Measurements from ENCODE around the gene ITGA2. TPM values are rescaled to one million over a fixed set of nuclear protein-coding genes. Genes with fewer than 3 reads are reported as not detected.

The ITGA2 gene
- total RNA-seq, 1 experiment from 2014 or later = 0.69 TPM

DNA sequence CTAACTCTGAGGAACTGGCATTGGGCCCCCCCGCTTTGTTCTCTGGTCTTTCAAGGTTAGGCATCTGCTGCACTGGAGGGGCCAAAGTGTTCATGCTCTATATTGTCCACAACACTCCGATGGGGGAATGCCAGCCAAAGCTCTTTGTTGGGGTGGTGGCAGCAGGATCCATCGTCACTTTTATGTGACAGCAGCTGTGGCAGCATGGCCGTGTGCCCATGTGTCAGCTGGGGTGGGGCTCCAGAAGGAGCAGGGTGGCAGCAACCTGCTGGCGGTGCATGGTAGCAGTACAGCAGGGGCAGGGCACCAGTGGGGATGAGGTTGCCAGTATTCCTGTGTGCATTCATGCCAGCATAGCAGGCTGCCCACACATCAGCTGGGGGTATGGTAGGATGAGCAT is 28.2 kb downstream of the ITGA2 start:
- DNase-seq (ENCODE audit: low spot score) = no peak
- intact Hi-C loops (cut with micrococcal nuclease; ENCODE audit: unreplicated experiment) = no loop called here
- no peak for TF ChIP-seq EZH2 (IDR thresholded peaks at IDR 0.05; ENCODE audit: borderline replicate concordance, low read depth, low read length, poor library complexity, severe bottlenecking)
- TF ChIP-seq, protein P1, sequence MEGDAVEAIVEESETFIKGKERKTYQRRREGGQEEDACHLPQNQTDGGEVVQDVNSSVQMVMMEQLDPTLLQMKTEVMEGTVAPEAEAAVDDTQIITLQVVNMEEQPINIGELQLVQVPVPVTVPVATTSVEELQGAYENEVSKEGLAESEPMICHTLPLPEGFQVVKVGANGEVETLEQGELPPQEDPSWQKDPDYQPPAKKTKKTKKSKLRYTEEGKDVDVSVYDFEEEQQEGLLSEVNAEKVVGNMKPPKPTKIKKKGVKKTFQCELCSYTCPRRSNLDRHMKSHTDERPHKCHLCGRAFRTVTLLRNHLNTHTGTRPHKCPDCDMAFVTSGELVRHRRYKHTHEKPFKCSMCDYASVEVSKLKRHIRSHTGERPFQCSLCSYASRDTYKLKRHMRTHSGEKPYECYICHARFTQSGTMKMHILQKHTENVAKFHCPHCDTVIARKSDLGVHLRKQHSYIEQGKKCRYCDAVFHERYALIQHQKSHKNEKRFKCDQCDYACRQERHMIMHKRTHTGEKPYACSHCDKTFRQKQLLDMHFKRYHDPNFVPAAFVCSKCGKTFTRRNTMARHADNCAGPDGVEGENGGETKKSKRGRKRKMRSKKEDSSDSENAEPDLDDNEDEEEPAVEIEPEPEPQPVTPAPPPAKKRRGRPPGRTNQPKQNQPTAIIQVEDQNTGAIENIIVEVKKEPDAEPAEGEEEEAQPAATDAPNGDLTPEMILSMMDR (conservative IDR thresholded peaks at IDR 0.05; ENCODE audit: low read depth, low read length) = no peak
- Histone ChIP-seq H3K9me3 (ENCODE audit: low read depth, low read length, poor library complexity, severe bottlenecking) (no peaks in the 10 kb centered on the region), H3K4me3 (ENCODE audit: low read depth, low read length, poor library complexity, severe bottlenecking) (no peak overlapping the region), H3K36me3 (ENCODE audit: insufficient read depth, low read length, poor library complexity, severe bottlenecking) (no peaks in the 10 kb centered on the region), H3K27me3 (replicated peaks; ENCODE audit: insufficient read depth, low read depth, low read length, poor library complexity) (no peaks in the 10 kb centered on the region), H3K4me1 (ENCODE audit: insufficient read depth, low read length, poor library complexity, severe bottlenecking) (no peaks in the 10 kb centered on the region), H3K27ac (ENCODE audit: low read depth, low read length, poor library complexity, severe bottlenecking) (no peak overlapping the region)
- ChIA-PET POLR2A (ENCODE audit: low non-redundant PET) (no interaction called here), CTCF (interaction anchor here (0.6 kb wide), 1 partner anchor 236 kb away, joined by 5 read pairs; no protein-coding TSS in a partner anchor)
- no TSS peak for BruUV-seq (replicated peaks)

DNA sequence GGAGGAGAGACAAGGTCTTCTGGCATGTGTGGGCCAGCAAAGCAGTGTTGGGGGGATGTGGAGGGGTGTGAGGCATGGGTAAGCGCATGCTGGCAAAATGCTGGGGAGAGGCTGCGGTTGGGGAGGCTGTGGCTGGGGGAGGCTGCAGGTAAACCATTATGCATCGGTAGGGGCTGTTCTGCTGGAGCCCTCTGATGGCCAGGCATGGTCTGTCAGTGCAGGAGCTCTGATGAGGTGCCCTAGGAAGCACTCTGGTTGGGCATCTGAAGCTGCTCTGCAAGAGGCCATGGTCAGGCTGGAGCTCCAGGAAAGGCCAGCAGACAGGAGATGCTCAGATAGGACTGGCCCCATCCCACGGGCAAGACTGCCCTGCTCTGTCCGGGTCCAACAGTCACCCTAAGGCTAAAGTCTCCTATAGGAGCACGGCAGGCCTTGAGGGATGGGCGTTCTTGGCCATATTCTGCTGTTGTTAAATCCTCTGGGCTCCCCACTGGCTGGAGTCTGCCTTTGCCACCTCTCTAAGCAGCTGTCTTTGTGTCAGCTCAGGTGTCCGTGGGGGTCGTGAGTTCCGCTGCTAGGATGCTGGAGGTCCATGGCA is 28.7 kb downstream of the ITGA2 start:
- no peaks in the 10 kb centered on the region for H3K4me1 ChIP-seq (ENCODE audit: insufficient read depth, low read length, poor library complexity, severe bottlenecking)
- CTCF ChIA-PET = interaction anchor here (0.6 kb wide), 1 partner anchor 236 kb away, joined by 5 read pairs; no protein-coding TSS in a partner anchor
- no peak overlapping the region for H3K27ac ChIP-seq (ENCODE audit: low read depth, low read length, poor library complexity, severe bottlenecking)
- H3K36me3 ChIP-seq (ENCODE audit: insufficient read depth, low read length, poor library complexity, severe bottlenecking) = no peaks in the 10 kb centered on the region
- no peak for TF ChIP-seq EZH2 (IDR thresholded peaks at IDR 0.05; ENCODE audit: borderline replicate concordance, low read depth, low read length, poor library complexity, severe bottlenecking)
- TF ChIP-seq, protein P1 (conservative IDR thresholded peaks at IDR 0.05; ENCODE audit: low read depth, low read length) = no peak
- H3K27me3 ChIP-seq (replicated peaks; ENCODE audit: insufficient read depth, low read depth, low read length, poor library complexity) = no peaks in the 10 kb centered on the region
- intact Hi-C loops (cut with micrococcal nuclease; ENCODE audit: unreplicated experiment) = no loop called here
- DNase-seq (ENCODE audit: low spot score) = no peak
- POLR2A ChIA-PET (ENCODE audit: low non-redundant PET) = no interaction called here
- H3K4me3 ChIP-seq (ENCODE audit: low read depth, low read length, poor library complexity, severe bottlenecking) = no peak overlapping the region
- BruUV-seq (replicated peaks) = no TSS peak
- H3K9me3 ChIP-seq (ENCODE audit: low read depth, low read length, poor library complexity, severe bottlenecking) = no peaks in the 10 kb centered on the region

DNA sequence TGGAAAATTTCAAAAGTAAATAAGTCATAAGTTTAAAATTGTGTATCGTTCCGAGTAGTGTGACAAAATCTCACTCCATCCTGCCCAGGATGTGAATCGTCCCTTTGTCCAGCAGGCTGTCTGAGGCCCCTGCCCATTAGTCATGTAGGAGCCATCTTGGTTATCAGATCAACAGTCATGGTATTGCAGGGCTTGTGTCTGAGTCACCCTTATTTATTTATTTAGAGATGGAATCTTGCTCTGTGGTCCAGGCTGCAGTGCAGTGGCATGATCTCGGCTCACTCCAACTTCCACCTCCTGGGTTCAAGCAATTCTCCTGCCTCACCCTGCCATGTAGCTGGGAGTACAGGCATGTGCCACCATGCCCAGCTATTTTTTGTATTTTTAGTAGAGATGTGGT is 30.2 kb downstream of the ITGA2 start:
- ChIA-PET POLR2A (ENCODE audit: low non-redundant PET) (no interaction called here), CTCF (no interaction called here)
- H3K9me3 ChIP-seq (ENCODE audit: low read depth, low read length, poor library complexity, severe bottlenecking) = no peaks in the 10 kb centered on the region
- DNase-seq (ENCODE audit: low spot score) = no peak
- H3K27me3 ChIP-seq (replicated peaks; ENCODE audit: insufficient read depth, low read depth, low read length, poor library complexity) = no peaks in the 10 kb centered on the region
- H3K36me3 ChIP-seq (ENCODE audit: insufficient read depth, low read length, poor library complexity, severe bottlenecking) = no peaks in the 10 kb centered on the region
- no peak overlapping the region for H3K4me3 ChIP-seq (ENCODE audit: low read depth, low read length, poor library complexity, severe bottlenecking)
- no peak for TF ChIP-seq EZH2 (IDR thresholded peaks at IDR 0.05; ENCODE audit: borderline replicate concordance, low read depth, low read length, poor library complexity, severe bottlenecking)
- TF ChIP-seq, protein P1 (conservative IDR thresholded peaks at IDR 0.05; ENCODE audit: low read depth, low read length) = no peak
- intact Hi-C loops (cut with micrococcal nuclease; ENCODE audit: unreplicated experiment) = no loop called here
- no peaks in the 10 kb centered on the region for H3K4me1 ChIP-seq (ENCODE audit: insufficient read depth, low read length, poor library complexity, severe bottlenecking)
- H3K27ac ChIP-seq (ENCODE audit: low read depth, low read length, poor library complexity, severe bottlenecking) = no peak overlapping the region
- no TSS peak for BruUV-seq (replicated peaks)
